GM10266 (cell line): ENCODE data around the gene LRRC8B.

Experiments used
- DNase-seq: peaks from one replicate; pipeline ENCODE4 v3.0.0; 2012; ENCODE audit errors: extremely low spot score
- CTCF ChIP-seq: IDR thresholded peaks from 2 replicates; pipeline ENCODE4 v1.5.1; 2012; ENCODE audit warnings: mild to moderate bottlenecking, low read depth; ENCODE audit not compliant: control insufficient read depth, insufficient read depth; ENCODE audit errors: missing control alignments

Gene LRRC8B

GRCh38 chr1:89605692-89606091 is 81.1 kb downstream of the LRRC8B start:
- no peak for TF ChIP-seq CTCF
- no peak for DNase-seq

- no peak for DNase-seq
- TF ChIP-seq CTCF = no peak
Measured at GRCh38 chr1:89606227-89606980, 81.8 kb downstream of the LRRC8B start.

- no peak for TF ChIP-seq CTCF
- DNase-seq = no peak
Measured at GRCh38 chr1:89607156-89607555, 82.5 kb downstream of the LRRC8B start.

GRCh38 chr1:89607586-89608318 is 83.1 kb downstream of the LRRC8B start:
- TF ChIP-seq CTCF = no peak
- DNase-seq = no peak

GRCh38 chr1:89608319-89608983 is 83.8 kb downstream of the LRRC8B start:
- DNase-seq = no peak

GRCh38 chr1:89608984-89609725 is 84.5 kb downstream of the LRRC8B start:
- no peak for DNase-seq
- TF ChIP-seq CTCF = no peak

More at GRCh38 chr1:89608319-89608983, 83.8 kb downstream of the LRRC8B start:
- TF ChIP-seq CTCF = no peak
